ENCODE results near the gene POLR3K. TPM values are rescaled to one million over a fixed set of nuclear protein-coding genes. Genes with fewer than 3 reads are reported as not detected.

Gene POLR3K
- total and polyA plus RNA-seq, 4 donors, result 2.8 to 9.8 (median 7.4) TPM

GRCh38 chr16:94918-95265 is 41.5 kb upstream of the POLR3K start:
- Histone ChIP-seq H3K4me3 (ENCODE audit: low read depth in 1 of 3, low read length in 3 of 3) (no peak overlapping the region), H3K9me3 (ENCODE audit: control insufficient read depth in 4 of 4, low read length in 3 of 4) (no peaks in the 10 kb centered on the region), H3K27me3 (ENCODE audit: control insufficient read depth in 4 of 4, insufficient read depth in 4 of 4, low read length in 3 of 4) (no peaks in the 10 kb centered on the region), H3K4me1 (ENCODE audit: control insufficient read depth in 4 of 4, insufficient read depth in 4 of 4, low read length in 3 of 4) (peaks cover 6 to 21% (median 12%) of the 10 kb centered on the region in 4 donors), H3K27ac (ENCODE audit: low read depth in 1 of 2, low read length in 2 of 2) (no peak overlapping the region), H3K36me3 (ENCODE audit: control insufficient read depth in 4 of 4, insufficient read depth in 3 of 4, low read depth in 1 of 4, low read length in 3 of 4) (peaks cover 0 to 11% (median 3%) of the 10 kb centered on the region in 4 donors), H3K9ac (ENCODE audit: low read depth in 1 of 2, low read length in 2 of 2) (no peak overlapping the region)
- WGBS, result 98% methylated on average over 5 of the region's 5 CpGs
- no peak for DNase-seq (ENCODE audit: low spot score)
- TF ChIP-seq GABPA (IDR thresholded peaks at IDR 0.05 in 1 of 2, conservative IDR thresholded peaks at IDR 0.05 in 1 of 2), result no peak
- TF ChIP-seq YY1 (IDR thresholded peaks at IDR 0.05), result no peak
- no peak for TF ChIP-seq NR2F2 (IDR thresholded peaks at IDR 0.05)
- TF ChIP-seq ATF3 (IDR thresholded peaks at IDR 0.05), result no peak
- TF ChIP-seq CTCF (IDR thresholded peaks at IDR 0.05; ENCODE audit: low read depth, low read length, missing input control), result no peak
- TF ChIP-seq HNF4A (conservative IDR thresholded peaks at IDR 0.05), result no peak
- no peak for TF ChIP-seq EGR1 (IDR thresholded peaks at IDR 0.05; ENCODE audit: low read depth in 2 of 2)

- no peak for DNase-seq (ENCODE audit: low spot score)
Measured at GRCh38 chr16:92431-93339, 39.3 kb upstream of the POLR3K start.

More at GRCh38 chr16:92431-93339, 39.3 kb upstream of the POLR3K start:
- Histone ChIP-seq H3K36me3 (ENCODE audit: control insufficient read depth in 4 of 4, insufficient read depth in 3 of 4, low read depth in 1 of 4, low read length in 3 of 4) (peaks cover 0 to 19% (median 6%) of the 10 kb centered on the region in 4 donors), H3K9me3 (ENCODE audit: control insufficient read depth in 4 of 4, low read length in 3 of 4) (no peaks in the 10 kb centered on the region), H3K9ac (ENCODE audit: low read depth in 1 of 2, low read length in 2 of 2) (no peak overlapping the region), H3K4me3 (ENCODE audit: low read depth in 1 of 3, low read length in 3 of 3) (no peak overlapping the region), H3K27ac (ENCODE audit: low read depth in 1 of 2, low read length in 2 of 2) (no peak overlapping the region), H3K27me3 (ENCODE audit: control insufficient read depth in 4 of 4, insufficient read depth in 4 of 4, low read length in 3 of 4) (no peaks in the 10 kb centered on the region), H3K4me1 (ENCODE audit: control insufficient read depth in 4 of 4, insufficient read depth in 4 of 4, low read length in 3 of 4) (peaks cover 0 to 4% (median 2%) of the 10 kb centered on the region in 4 donors)
- 93% methylated on average over 15 of the region's 15 CpGs for WGBS
- no peak for TF ChIP-seq REST (IDR thresholded peaks at IDR 0.05)
- TF ChIP-seq RXRA (IDR thresholded peaks at IDR 0.05), result no peak
- TF ChIP-seq JUND (IDR thresholded peaks at IDR 0.05), result no peak
- TF ChIP-seq HNF4A (conservative IDR thresholded peaks at IDR 0.05), result no peak
- TF ChIP-seq TAF1 (conservative IDR thresholded peaks at IDR 0.05), result no peak
- TF ChIP-seq FOXA1 (IDR thresholded peaks at IDR 0.05), result no peak
- TF ChIP-seq SP1 (IDR thresholded peaks at IDR 0.05), result no peak
- no peak for TF ChIP-seq HNF4G (IDR thresholded peaks at IDR 0.05)

Measured in liver (tissue), 9 donors.